NCI-H345 (cell line): ENCODE results near the gene AGRN.
"Not testable (repeated sequence)": the region's sequence is repeated elsewhere in the genome, so short reads cannot be mapped to it uniquely, and the experiment has no call there.

Experiments
- DNase-seq: peaks from one replicate; lab custom pipeline; 2025; lab: John Stamatoyannopoulos, UW

The AGRN gene

GRCh38 chr1:1021010-1021919, 1.3 kb downstream of the AGRN start:
- peak; percentile 58 for DNase-seq

GRCh38 chr1:1021920-1022259, 2.0 kb downstream of the AGRN start:
- DNase-seq = no peak

GRCh38 chr1:1022302-1023009, 2.5 kb downstream of the AGRN start:
- no peak for DNase-seq

GRCh38 chr1:1023700-1024099, 3.8 kb downstream of the AGRN start:
- no peak for DNase-seq

DNA sequence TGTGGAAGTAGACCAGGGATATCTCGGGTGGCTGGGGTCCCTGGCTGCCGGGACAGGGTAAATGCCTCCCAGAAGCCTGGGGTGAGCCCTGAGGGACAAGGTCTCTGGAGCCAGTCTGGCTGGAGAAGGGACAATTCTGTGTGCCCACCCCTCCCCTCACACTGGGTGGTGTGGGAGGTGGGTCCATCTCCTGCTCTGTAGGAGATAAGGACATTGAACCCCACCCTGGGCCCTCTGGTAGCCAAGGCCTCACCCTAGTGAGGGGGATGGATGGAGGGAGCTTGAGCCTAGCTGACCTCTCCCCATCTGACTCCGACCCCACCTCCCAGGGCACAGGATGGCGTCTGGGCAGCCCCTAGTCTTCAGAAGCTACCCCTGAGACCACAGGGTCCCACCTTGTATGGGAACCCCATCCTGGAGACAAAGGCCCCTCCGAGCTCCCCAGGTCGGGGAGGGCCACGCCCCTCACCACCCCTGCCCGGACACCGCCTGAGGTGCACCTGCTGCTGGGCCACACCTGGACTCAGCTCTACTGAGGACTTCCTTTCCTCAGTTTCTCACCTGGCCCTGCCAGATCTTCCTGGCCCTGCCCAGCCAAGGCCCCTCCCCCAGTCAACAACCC, 4.3 kb downstream of the AGRN start:
- DNase-seq = no peak

GRCh38 chr1:1024771-1025699, 5.1 kb downstream of the AGRN start:
- no peak for DNase-seq

DNA sequence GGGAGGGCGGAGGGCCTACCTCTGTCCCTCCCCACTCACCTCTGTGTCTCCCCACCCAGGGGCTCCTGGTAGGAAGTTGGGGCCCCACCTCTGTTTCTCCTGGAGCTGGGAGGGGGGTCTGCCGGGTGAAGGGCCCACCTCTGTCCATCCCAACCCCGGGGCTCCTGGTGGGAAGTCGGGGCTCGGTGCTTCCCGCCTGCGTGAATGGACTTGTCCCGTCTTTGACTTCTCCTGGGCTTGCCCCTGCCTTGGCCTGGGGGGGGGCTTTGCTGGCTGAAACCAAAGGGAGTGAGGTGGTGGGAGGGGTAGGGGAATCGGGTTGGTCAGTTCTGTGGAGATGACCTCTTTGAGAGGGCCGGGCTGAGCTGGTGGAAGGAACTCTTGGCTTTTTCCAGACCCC, 5.8 kb downstream of the AGRN start:
- no peak for DNase-seq

GRCh38 chr1:1026599-1027413, 6.9 kb downstream of the AGRN start:
- DNase-seq = no peak

- no peak for DNase-seq
Measured at GRCh38 chr1:1027791-1028190, 7.9 kb downstream of the AGRN start.

GRCh38 chr1:1030867-1031658, 11.1 kb downstream of the AGRN start:
- DNase-seq = not testable (repeated sequence)

DNA sequence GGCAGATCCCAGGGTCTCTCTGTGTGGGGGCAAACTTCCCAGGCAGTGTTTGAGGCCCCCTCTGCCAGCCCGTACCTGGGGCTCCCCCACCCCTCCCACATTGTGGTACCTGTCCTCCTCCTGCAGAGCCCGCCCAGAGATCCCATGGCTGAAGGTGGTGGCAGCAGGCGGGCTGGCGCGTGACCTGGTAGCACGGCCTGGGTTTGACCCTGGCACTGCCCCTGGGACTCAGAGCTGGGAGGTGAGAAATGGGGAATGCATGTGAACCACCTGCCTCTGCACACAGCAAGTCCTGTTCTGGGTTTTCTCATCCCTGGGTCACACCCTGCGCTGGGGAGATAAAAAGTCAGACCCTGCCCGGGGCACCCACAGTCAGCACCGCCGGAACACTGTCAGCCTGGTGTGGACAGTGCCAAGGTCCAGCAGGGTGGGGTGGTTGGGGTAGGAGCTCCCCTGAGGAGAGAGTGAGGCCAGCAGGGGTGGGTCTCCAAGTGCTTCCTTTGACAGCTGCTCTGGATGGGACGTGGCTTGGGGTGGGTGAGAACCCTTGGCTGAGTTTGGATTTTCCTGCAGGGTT, 11.8 kb downstream of the AGRN start:
- DNase-seq = no peak

DNA sequence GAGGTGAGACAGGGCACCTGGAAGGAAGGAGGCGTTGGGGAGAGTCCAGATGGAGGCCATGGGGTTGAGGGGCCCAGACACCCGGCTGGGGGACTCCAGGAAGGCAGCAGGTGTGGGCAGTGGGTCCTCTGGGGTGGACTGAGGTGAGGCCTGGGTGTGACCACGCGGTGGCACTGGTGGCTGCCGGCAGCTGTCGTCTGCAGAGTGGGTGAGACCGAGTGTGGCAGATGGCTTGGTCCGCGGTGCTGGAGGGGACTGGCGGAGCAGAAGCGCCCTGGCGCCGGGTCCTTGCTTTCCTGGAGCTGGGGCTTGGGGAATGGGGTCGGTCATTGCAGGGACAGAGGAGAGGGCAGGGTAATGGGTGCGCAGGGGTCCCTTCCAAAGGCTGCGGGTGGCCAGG, 12.5 kb downstream of the AGRN start:
- DNase-seq = peak; percentile 25

- peak; percentile 94 for DNase-seq
Measured at GRCh38 chr1:1033009-1033587, 13.2 kb downstream of the AGRN start.

DNA sequence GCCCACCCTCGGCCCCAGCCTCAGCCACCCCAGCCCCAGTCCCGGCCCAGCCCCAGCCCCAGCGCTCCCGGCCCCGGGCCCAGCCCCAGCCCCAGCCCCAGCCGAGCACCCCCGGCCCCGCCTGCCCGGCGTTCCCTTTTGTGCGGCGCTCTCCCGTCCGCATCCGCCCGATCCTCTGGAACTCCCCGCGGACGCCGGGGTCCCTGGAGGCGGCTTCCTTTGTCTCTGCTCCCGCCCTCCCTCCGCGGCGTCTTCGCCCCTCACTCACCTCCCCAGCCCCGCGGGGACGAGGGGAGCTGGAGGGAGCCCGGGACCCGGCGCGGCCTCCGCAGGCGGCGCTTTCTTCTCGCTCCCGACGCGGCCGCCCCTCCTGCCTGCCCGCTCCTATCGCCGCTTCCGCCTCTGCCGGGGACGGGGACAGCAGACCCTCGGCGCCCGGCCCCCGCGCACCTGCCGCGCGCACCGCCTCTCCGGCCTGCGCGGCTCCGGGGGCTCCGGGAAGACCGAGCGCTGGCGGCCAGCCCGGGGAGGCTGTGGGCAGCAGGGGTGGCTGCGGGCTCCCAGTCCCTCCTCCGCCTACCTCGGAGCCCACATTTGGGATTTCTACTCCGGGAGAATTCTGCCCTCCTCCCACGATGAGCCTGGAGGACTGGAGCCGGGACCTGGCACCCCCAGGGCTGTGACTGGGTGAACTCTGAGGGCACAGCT, 14.0 kb downstream of the AGRN start:
- peak; percentile 31 for DNase-seq

GRCh38 chr1:1034439-1034781, 14.5 kb downstream of the AGRN start:
- no peak for DNase-seq

DNA sequence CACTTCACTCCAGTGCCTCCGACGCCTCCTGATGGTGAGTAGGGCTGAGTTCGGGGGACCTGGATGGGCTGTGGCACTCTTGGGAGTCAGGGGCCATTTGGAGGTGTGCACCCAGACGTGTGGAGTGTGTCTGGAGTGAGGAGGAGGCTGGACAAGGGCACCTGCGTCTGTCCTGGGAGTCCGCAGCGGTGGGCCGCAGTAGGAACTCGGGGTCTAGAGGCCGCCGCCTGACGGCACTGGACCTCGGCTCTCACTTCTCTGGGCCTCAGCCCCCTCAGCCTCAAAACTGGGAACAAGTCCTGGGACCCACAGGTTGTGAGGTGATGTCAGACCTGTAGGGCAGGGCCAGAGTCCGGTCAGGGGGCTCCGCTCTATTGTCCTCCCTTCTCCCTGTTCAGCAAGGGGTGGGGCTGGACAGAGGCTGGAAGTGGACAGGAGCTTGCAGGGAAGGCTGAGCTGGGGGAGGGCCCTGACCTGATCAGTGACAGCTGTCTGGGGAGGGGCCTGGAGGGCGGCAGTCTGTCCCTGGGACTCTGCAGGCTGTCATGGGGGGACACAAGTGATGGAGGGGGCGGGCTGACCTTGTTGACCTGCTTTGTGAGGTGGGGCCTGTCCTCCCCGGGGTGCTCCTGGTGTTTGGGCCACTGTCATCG, 15.5 kb downstream of the AGRN start:
- no peak for DNase-seq

DNA sequence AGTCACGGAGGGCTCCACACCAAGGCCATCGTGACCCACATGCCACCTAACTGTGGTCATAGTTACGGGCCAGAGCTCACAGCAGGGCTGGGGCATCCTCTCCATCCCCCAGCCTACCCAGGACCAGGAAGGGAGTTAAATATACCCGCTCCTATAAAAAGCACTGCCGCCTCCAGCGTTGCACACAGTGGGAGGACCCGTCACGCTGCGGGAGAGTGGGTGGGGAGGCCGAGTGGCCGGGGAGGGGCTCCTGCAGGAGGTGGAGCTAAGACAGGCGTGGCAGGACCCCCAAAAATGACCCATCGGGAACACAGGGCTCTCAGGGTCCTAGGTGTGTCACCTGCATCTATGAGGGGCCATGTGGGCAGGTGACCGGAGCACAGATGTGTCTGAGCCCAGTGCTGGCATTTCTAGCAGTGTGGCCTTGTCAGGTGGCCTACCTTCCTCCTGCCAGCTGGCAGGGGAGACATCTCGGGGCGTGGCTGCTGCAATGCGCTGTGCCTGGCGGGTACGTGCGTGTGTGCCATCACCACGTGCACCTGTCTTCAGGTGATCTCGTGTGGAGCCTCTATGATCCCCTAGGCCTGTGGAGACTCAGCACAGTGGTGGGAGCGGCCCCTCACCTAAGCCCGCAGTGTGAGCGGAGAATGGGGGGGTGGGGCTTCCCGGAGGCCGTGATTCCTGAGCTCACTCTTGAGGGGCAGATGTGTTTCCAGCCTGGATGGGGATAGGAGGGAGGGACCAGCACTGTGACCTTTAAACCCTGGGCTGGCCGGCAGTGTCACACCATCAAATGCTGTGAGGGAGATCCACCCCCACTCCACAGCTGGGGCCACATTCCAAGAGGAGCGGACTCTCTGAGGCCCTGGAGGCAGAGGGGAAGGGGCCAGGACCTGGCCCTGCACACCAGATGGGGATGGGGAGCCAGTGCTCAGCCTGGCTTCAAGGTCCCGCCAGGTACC, 17.7 kb downstream of the AGRN start:
- no peak for DNase-seq
